GM19351 (cell line): ENCODE measurements around the gene YEATS4.

Experiments used
- ATAC-seq: cut with Tn5 transposase; IDR thresholded peaks from one replicate; pipeline ENCODE4 v1.9.1; 2021; ENCODE audit warnings: mild to moderate bottlenecking, moderate library complexity; ENCODE audit not compliant: unreplicated experiment

Gene YEATS4

GRCh38 chr12:69341328-69341727, 18.2 kb upstream of the YEATS4 start:
- ATAC-seq = no peak

- no peak for ATAC-seq
These were observed 17.1 kb upstream of the YEATS4 start for GRCh38 chr12:69342421-69342820.

- no peak for ATAC-seq
These were observed 16.2 kb upstream of the YEATS4 start for GRCh38 chr12:69343357-69343756.

GRCh38 chr12:69343885-69344612, 15.5 kb upstream of the YEATS4 start:
- no peak for ATAC-seq

GRCh38 chr12:69345077-69345476, 14.5 kb upstream of the YEATS4 start:
- no peak for ATAC-seq

- ATAC-seq = no peak
These were observed 13.8 kb upstream of the YEATS4 start for GRCh38 chr12:69345742-69346141.

GRCh38 chr12:69348162-69348938, 11.2 kb upstream of the YEATS4 start, which contains the start of gene LYZ:
Gene LYZ, plus strand, starts transcription at chr12:69348381. Its CDS starts 28 bp downstream, at chr12:69348409.
- no peak for ATAC-seq

- no peak for ATAC-seq
These were observed 9.4 kb upstream of the YEATS4 start for GRCh38 chr12:69350002-69350626.

- ATAC-seq = no peak
These were observed 8.8 kb upstream of the YEATS4 start for GRCh38 chr12:69350777-69351176.

GRCh38 chr12:69351462-69352236, 7.9 kb upstream of the YEATS4 start:
- ATAC-seq = no peak

GRCh38 chr12:69352904-69353303, 6.6 kb upstream of the YEATS4 start:
- ATAC-seq = no peak

GRCh38 chr12:69354172-69354555, 5.4 kb upstream of the YEATS4 start:
- ATAC-seq = no peak

GRCh38 chr12:69354556-69355187, 4.9 kb upstream of the YEATS4 start:
- no peak for ATAC-seq

GRCh38 chr12:69355363-69356028, 4.0 kb upstream of the YEATS4 start:
- no peak for ATAC-seq

GRCh38 chr12:69360348-69360672, 767 bp downstream of the YEATS4 start:
- ATAC-seq = no peak

GRCh38 chr12:69366796-69367195, 7.3 kb downstream of the YEATS4 start:
- no peak for ATAC-seq

GRCh38 chr12:69368171-69368570, 8.6 kb downstream of the YEATS4 start:
- ATAC-seq = no peak

GRCh38 chr12:69383074-69383473, 23.5 kb downstream of the YEATS4 start:
- no peak for ATAC-seq

GRCh38 chr12:69385038-69385437, 25.5 kb downstream of the YEATS4 start:
- no peak for ATAC-seq

- no peak for ATAC-seq
These were observed 27.4 kb downstream of the YEATS4 start for GRCh38 chr12:69386921-69387320.
